Activated CD4-positive, alpha-beta T cell treated with anti-CD3 and anti-CD28 coated beads for 24 hours (primary cell): ENCODE measurements around the gene VAMP5.

Experiments
- DNase-seq, 2 donors: peaks; one replicate each; pipeline ENCODE4 v3.0.0-alpha.2; 2020; ENCODE audit warnings: low read depth in 2 of 2

VAMP5 gene

DNA sequence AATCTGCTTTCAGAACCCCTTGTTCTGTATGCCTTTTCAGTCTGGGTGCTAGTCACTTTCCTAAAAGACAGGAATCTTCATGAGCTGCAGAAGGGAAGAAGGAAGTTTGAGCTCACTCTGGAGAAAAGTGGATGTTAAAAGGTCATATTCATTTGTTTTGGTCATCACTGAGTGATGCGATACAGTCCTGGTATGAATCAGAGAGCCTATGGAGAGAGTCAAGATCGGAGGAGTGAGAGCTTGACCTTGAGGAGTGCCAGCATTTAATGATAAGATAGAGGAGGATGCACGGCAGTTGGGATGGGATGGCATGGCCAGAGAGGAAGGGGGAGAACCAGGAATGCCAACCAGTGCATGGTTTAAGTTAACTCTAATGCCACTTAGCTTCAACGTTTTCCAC is 51.4 kb downstream of the VAMP5 start:
- DNase-seq: no peak

DNA sequence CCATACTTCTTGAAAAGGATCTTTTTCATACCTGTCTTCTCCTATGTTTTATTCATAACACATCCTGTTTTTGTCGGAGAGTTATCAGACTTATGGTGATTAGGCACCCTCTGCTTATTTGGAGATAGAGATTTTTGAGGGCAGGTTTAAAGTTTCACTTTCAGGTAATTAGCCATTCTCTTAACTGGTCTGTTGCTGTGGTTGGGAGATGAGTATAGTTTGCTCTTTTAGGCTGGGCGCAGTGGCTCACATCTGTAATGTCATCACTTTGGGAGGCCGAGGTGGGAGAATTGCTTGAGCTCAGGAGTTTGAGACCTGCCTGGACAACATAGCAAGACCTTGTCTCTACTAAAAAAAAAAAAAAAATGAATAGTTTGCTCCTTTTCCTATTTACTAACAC is 58.5 kb downstream of the VAMP5 start:
- DNase-seq: no peak
